NCI-H2196 (cell line): ENCODE measurements around the gene TRMT2A.

Experiments used
- DNase-seq: peaks from one replicate; lab custom pipeline; 2025; ENCODE audit not compliant: unreplicated experiment; lab: John Stamatoyannopoulos, UW

Gene TRMT2A

DNA sequence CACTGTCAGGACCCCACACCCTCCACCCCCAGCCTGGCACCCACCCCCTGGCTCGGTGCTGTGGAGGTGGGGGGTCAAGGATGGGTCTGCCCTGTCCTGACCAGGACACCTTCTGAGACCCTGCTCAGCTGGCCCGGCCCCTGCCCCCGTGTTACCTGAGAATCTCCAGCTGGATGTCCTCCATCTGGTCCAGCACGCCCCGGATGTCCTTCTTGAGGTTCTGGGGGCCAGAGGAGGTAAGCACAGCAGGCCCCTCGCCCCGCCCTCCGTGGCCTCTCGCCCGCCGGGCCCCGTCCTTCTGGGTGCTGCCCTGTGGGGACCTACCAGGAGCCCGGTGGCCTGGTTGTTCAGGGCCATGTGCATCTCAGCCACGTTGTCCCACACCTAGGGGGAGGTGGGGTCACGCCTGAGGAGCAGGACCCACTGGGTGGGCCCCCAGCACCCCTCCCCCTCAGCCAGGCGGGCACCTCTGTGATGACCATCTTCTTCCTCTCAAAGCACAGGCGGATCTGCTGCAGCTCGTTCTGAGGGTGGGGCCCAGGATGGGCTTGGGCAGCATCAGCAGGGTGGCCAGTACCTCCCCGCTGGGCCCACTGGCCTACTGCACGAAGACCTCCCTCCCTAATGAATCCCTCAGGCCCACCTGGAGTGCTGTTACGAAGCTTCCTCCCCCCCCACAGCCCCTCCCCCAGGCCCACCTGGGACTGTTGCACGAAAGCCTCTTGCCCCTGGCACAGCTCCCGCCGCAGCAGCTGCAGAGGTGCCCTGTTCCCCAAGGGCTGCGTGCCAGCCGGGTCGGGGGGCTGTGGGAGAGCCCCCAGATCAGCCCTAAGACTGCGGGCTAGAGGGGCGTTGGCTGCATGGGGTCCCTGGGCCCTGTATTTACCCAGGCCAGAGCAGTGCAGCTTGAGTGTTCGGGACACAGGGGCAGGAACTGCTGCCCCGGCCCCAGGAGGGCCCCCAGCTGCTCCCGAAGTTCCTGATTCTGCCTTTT lies 32.5 kb upstream of the TRMT2A start:
- no peak for DNase-seq

DNA sequence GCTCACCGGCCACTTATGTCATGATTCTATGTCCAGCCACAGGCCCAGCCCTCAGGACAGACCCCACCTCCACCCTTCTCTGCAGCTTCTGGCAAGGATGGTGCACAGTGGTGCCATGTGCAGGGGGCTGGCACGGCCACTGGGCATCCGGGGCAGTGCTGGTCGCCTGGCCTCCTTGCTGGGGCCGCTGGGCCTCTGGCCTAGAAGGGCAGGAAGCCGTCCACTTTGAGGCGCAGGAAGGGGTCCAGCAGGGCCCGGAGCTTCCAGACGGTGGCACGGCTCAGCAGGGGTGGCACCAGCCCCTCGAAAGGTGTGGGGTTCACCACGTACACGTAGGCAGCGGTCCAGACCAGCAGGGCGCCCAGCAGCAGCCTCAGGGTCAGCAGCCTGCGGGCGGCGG lies 31.4 kb upstream of the TRMT2A start:
- DNase-seq = no peak

DNA sequence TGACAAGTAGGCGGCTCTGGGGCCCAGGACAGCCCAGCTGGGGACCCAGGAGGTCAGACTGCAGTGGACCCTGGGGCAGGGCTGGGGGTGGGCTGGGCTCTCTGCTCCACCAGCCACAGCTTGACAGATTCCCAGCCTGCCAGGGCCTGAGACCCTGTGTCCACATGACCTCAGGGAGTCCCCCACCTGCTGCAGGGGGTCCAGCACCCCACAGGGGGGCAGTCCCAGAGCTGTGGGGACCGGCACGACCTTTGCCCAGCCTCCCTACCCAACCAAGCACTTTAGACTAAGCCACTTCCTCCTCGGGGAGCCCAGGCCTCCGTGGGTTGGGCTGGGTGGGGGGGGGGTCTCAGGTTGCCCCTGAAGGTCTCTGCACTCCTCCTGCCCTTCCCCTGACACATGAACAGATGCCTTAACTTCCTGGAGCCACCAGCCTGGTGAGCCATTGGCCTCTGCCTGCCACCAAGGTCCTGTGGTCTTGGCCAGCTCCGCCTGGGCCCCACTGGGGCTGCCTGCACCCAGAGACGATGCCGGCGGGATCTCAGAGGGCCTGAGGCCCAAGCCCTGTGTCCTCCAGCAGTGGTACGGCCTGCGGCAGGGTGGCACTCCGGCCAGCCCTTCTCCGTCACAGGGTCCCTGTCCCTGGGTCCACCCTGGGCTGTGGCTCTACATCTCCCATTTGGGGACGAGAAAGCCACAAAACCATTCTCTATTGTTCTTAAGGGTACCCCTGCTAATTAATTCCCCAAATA lies 30.4 kb upstream of the TRMT2A start:
- no peak for DNase-seq

DNA sequence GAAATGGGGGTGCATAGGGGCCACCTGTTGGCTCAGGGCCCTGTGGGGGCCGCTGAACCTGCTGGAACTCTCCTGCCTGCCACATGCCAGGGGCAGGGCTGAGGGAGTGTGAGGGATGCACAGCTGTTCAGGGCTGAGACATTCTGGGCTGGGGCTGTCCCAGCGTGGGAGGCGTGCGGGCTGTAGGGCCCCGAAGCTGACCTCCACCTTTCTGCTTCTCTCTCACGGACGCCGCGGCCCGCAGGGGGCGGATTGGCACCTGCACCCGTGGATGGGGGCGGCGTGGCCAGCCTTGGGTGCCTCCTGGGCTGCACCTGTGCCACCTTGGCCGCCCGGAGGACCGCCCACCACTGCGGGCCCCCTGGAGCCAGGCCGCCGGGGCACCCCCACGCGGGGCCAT lies 29.8 kb upstream of the TRMT2A start:
- no peak for DNase-seq

DNA sequence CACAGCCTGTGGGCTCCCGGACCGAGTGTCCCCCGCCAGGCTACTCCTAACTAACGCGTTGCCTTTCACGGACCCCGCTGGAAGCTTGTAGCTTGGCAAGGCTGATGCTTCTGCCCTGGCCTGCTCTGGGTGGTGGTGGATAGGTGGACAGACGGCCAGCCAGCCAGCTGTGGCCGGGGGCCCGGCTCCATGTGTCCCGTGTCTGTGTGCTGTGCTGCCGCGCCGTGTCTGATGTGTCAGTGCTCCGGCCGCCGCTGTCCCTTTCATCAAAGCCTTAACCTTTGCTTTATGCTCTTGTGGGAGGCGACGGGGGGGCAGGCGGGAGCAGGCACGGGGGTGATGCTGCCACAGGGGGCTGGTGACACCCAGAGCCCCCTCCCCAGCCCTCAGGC lies 28.8 kb upstream of the TRMT2A start:
- no peak for DNase-seq

DNA sequence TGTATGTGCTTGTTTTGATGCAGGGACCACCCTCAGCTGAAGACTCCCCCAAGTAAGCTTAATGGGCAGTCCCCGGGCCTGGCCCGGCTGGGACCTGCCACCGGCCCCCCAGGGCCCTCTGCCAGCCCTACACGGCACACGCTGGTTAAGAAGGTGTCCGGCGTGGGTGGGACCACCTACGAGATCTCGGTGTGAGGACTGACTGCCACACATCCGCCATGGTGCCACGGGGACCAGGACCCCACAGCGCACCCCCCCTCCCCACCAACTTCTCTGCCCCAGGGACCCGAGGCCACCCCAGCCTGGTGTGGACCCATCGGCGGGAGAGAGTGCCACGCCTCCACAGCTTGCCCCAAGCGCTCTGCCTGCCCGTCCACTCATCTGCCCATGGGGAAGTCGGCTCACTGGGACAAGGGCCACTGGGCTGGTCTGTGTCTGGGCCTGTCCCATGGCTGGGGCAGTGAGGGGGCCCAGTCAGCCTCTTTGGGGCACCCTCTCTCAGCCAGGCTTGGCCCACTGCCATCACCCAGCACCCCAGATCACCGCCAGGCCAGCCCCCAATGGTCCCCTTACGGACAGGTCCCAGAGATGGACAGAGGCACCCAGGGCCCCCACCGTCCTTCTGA lies 28.3 kb upstream of the TRMT2A start:
- no peak for DNase-seq

DNA sequence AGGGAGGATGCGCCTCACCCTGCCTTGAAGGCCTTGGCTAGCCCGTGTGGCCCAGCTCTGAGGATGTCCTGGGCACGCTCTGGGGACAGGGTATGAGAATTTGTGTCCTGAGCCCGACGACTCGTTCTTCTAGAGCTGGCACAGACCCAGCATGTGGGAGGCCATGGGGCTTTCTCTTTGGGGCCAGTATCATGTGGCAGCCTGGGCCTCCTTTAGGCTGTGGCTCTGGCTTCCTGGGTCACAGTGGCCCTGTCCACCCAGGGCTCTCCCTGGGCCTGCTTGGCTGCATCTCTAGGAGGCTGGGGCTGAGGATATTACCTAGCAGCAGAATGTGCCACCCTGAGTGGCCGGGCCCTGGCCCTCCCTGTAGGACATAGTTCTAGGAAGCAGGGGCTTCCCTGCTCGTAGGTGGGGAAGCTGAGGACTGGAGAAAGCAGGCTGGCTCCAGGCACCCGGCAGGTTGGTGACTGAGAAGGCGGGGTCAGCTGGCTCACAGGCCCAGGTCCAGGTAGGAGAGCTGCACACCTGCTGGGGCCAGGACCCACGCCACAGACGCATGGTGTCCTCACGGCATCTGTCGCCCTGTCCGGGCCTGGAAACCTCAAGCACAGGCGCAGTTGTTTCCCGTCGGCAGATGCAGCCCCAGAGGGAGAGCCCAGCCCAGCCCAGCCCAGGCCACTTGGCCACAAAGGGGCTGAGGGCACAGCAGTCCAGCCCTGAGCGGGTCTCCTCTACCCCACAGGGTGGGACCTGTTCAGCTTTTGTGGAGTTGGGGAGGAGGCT lies 27.0 kb upstream of the TRMT2A start:
- no peak for DNase-seq

DNA sequence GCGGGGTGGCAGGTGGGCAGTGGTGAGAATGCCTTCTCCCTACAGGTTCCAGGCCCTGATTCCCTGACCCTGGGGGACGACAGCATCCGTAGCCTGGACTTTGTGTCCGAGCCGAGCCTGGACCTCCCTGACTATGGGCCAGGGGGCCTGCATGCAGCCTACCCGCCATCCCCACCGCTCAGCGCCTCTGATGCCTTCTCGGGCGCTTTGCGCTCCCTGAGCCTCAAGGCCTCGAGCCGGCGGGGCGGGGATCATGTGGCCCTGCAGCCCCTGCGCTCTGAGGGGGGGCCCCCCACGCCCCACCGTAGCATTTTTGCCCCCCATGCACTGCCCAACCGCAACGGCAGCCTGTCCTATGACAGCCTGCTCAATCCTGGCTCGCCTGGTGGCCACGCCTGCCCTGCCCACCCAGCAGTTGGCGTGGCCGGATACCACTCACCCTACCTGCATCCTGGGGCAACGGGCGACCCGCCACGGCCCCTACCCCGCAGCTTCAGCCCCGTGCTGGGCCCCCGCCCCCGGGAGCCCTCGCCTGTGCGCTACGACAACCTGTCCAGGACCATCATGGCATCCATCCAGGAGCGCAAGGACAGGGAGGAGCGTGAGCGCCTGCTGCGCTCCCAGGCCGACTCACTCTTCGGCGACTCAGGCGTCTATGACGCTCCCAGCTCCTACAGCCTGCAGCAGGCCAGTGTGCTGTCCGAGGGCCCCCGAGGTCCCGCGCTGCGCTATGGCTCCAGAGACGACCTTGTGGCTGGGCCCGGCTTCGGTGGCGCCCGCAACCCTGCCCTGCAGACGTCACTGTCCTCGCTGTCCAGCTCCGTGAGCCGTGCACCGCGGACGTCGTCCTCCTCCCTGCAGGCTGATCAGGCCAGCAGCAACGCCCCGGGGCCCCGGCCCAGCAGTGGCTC lies 25.9 kb upstream of the TRMT2A start:
- DNase-seq = no peak

DNA sequence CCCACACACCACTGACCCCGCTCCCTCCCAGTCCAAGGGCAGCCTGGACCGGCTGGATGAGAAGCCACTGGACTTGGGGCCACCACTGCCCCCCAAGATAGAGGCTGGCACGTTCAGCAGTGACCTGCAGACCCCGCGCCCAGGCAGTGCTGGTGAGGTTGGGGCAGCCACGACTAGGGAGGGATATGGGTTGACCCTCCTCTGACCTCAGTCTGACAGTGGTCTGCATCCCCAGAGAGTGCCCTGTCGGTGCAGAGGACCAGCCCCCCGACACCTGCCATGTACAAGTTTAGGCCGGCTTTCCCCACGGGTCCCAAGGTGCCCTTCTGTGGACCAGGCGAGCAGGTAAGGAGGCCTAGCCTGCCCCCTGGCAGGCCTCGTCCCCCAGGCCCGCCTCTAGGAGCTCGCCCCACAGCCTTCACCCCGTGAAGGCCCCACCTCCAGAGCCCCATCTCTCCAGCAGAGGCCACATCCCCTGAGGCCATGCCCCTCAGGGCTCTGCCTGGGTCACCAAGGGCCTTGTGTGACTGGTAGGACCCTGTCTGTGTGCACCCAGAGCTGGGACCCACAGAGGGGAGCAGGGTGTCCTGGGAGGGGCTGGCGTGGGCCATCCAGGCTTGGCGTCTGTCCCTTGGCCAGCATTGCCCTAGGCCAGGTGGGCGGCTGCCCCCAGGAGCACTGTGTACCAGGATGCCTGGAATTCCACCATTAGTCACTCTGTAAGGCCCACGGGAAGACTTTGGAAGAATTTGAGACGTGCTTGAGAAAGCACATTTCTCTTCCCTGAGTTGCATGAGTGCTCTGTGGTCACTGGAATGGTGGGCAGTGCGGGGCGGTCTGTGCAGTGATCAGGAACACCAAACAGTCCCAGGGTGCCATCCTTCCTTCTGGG lies 24.4 kb upstream of the TRMT2A start:
- DNase-seq = no peak

DNA sequence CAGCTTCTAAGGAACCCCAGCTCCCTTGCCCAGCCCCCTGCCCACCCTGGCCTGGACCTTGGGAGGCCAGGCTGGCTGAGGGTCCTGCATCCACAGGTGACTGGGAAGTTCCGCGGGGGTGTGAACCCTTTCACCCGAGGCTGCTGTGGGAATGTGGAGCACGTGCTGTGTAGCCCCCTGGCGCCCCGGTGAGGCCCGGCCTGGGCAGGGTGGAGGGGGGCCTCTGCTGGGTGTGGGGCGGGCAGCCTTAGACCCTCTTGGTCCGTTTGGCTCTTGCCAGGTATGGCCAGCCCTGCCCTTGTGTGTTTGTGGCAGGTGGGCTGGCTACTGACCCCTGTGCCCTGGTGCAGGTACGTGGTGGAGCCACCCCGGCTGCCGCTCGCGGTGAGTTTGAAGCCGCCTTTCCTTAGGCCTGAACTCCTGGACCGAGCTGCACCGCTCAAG lies 23.5 kb upstream of the TRMT2A start:
- DNase-seq = no peak

DNA sequence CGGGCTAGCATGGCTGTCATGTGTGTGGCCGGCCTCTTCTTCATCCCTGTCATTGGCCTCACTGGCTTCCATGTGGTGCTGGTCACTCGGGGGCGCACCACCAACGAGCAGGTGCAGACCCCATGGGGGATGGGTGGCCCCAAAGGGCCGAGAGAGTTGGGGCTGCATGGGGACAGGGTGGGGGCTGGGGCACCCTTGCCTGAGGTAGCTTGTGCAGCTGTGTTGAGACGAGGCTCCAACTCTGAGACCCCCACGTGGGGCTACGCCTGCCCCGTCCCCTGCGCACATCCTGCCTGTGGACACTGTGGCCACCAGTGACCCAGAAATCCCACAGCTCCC lies 23.1 kb upstream of the TRMT2A start:
- DNase-seq = no peak

DNA sequence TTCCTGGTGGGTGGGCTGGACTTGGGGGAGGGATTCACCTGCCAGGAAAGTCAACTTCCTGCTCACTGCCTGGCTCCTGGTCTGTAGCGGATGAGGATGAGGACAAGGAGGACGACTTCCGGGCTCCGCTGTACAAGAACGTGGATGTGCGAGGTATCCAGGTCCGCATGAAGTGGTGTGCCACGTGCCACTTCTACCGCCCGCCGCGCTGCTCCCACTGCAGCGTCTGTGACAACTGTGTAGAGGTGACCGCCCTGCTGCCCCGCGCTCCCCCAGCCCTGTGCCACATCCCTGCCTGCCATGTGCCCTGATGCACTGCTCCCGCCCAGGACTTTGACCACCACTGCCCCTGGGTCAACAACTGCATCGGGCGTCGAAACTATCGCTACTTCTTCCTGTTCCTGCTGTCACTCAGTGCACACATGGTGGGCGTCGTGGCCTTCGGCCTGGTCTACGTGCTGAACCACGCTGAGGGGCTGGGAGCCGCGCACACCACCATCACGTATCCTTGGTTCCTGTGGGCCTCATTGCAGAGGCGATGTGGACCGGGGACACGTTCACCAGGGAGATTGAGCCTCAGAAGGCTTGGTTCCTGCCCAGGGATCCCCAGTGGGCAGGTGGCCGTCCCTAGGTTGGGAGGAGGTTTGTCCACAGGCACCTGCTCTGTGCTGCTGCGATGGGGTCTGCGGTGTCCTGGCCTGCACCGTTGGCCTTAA lies 22.5 kb upstream of the TRMT2A start:
- no peak for DNase-seq

DNA sequence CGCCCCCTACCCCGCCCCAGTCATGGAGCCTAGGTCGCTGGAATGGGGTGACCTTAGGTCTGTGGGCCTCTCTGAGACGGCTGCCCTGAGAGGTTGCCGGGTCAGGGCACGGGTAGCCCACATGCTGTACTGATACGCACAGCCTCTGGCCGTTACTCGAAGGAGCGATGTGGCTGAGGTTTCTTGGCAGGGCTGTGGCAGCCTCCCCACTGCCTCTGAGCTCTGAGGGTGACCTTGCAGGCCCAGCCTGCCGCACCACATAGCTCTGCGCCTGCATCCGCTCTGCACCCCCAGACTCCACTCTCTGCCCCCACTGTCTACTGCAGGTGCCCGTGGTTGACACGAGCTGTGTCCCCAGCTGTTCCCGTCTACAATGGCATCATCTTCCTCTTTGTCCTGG lies 21.8 kb upstream of the TRMT2A start:
- DNase-seq = no peak

DNA sequence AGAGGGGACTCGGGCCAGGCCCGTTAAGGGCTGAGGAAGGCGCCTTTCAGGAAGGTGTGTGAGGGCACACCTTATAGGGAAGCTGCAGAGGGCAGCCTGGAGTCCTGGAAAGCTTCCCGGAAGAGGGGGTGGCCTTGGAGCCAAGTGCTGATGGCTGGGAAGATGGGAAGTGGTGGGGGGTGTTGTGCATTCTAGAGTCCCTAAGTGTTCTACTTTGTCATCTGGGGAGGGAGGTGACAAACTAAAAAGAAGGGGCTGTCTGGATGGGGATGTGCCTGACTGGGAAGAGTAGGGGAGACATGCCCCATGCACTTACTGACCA lies 21.4 kb upstream of the TRMT2A start:
- no peak for DNase-seq

DNA sequence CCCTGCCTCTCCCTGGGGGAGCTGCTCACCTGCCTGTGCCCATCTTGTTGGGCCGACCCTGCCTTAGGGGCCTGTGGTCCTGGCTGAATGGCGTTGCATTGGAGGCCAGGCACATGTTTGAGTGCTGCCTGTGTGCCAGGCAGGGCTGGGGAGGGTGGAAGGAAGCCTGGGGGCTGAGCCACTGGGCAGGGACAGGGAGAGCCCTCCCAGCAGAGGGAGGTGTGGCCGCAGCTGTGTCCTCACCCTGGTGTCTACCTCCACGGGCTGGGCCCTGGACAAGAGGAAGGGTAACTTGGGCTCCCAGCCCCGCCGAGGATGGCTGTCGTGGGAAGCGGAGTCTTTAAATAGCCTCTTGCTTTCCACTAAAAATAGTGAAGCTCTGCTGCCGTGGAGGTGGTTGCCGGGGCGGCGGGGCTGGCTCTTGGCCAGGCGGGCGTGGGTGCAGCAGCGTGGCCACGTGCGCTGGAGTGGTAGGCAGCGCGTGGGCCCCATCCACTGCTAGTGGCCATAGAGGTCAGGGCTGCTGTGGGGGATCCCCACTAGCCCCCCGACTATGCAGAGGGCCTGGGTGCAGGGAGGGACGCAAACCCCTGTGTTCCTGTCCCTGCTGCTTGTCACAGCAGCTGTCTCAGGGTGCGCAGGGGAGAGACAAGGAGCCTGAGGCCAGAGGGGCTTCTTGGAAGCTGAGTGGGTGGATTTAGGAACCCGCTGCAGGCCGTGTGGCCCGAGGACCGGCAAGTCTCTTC lies 20.8 kb upstream of the TRMT2A start:
- no peak for DNase-seq

DNA sequence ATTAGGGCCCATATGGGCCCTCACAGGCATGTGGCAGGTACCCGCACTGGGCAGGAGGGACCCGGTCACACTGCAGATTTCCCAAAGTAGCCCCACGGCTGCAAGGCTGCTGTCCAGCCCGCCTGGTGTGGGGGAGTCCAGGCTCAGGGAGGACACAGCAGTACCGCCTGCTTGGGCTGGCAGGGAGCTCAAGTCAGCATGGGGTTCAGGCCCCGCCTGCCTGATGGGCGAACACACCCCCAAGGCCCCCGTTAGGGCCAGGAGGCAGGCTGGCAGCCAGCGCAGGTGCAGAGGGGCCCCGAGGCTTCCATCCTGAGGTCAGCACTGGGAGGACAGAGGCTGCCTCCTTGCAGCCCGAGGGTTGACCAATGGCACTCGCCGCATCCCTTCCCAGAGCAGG lies 20.1 kb upstream of the TRMT2A start:
- no peak for DNase-seq

DNA sequence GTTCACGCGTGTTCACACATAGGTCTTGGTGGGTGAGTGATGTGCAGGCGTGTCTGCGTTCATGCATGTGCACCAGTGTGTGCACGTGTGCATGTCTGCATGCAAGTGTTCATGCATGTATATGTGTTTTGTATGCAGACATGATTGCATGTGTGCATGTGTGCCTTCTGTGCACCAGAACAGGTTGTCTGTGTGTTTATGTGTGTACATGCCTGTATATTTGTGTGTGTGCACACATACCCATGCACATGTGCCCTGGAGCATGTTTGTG lies 19.5 kb upstream of the TRMT2A start:
- DNase-seq = no peak
